Measurements from ENCODE around the gene HSP90B1.

DNA sequence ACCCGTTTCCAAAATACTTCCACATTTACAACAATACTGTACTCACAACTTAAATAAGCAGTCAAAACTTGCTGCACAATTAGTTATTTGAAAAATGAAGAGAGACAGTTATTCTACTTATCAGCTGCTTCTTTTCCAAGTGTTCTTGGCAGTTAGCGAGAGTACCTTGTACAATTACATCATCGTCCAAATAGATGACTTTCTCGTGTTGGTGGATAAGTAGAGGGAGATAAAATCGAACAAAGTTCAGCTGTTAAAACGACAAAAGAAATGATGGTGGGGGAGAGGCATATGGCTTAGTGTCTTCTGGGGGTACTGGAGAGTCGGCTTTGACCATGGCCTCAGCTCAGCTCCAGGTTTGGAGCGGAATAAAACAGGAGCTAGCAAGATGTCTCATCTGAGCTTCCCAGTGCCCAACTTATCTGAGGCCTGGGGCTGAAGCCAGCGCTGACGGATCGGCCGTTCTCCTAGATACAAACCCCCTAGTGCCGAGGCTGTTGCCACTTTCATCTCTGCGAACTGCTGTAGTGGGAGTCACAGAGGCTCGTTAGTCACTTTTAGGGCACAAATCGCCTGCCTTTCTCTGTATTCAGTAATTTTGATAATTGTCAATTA is 67.2 kb downstream of the HSP90B1 start:
- TF ChIP-seq CTCF (IDR thresholded peaks at IDR 0.05): no peak
- no peak for TF ChIP-seq POLR2AphosphoS5 (IDR thresholded peaks at IDR 0.05)
- no peak for TF ChIP-seq POLR2A (IDR thresholded peaks at IDR 0.05)

Measured in stomach (tissue), 4 donors.